Transverse colon (tissue), 4 donors: Measurements from ENCODE around the gene ANKIB1. TPM values are rescaled to one million over a fixed set of nuclear protein-coding genes. Genes with fewer than 3 reads are reported as not detected.
"Not testable (repeated sequence)": the region's sequence is repeated elsewhere in the genome, so short reads cannot be mapped to it uniquely, and the experiment has no call there.

Experiments used
- DNase-seq: peaks from one replicate; pipeline ENCODE4 v3.0.0-alpha.2; 2019
- H3K27ac ChIP-seq, 4 donors: fragments of 200-600 bp; sonication (generic); 2 replicates each; pipeline ENCODE4 v1.5.1; 2016 to 2018; ENCODE audit warnings: inconsistent platforms in 4 of 4
- H3K27me3 ChIP-seq: fragments of 200-600 bp; sonication (generic); 2 replicates; pipeline ENCODE4 v1.5.1; 2017; ENCODE audit warnings: inconsistent platforms
- H3K36me3 ChIP-seq, 4 donors: fragments of 200-600 bp; sonication (generic); 2 replicates each; pipeline ENCODE4 v1.5.1; 2017 to 2019; ENCODE audit warnings: inconsistent platforms in 4 of 4
- H3K4me1 ChIP-seq, 4 donors: fragments of 200-600 bp; sonication (generic); 2 replicates each; pipeline ENCODE4 v1.5.1; 2017 to 2020; ENCODE audit warnings: inconsistent platforms in 4 of 4
- H3K4me3 ChIP-seq, 4 donors: fragments of 200-600 bp; sonication (generic); 1 replicate in 1 of 4; 2 replicates in 3 of 4; pipeline versions ENCODE4 v1.5.1 to v1.6.1; 2017 to 2019; ENCODE audit warnings: inconsistent platforms in 4 of 4
- H3K9me3 ChIP-seq, 2 donors: fragments of 200-600 bp; sonication (generic); 2 replicates each; pipeline ENCODE4 v1.5.1; 2017 to 2019; ENCODE audit warnings: inconsistent platforms in 2 of 2
- CTCF ChIP-seq, 5 experiments: fragments of 200-600 bp in 3 of 5; fragments of 450-650 bp in 2 of 5; sonication (generic) in 3 of 5; IDR thresholded peaks; 1 replicate in 2 of 5; 2 replicates in 3 of 5; pipeline ENCODE4 v1.5.1; 2016 to 2017; ENCODE audit warnings: antibody characterized with exemption in 5 of 5, inconsistent platforms in 3 of 5, mild to moderate bottlenecking in 2 of 5, moderate library complexity in 1 of 5
- EP300 ChIP-seq: sonication (generic); formaldehyde crosslinking; IDR thresholded peaks from one replicate; pipeline ENCODE4 v1.6.1; 2017; ENCODE audit warnings: antibody characterized with exemption, low read depth
- POLR2A ChIP-seq: fragments of 450-650 bp; IDR thresholded peaks from one replicate; pipeline ENCODE4 v1.6.1; 2016; ENCODE audit warnings: antibody characterized with exemption, mild to moderate bottlenecking, moderate library complexity
- POLR2AphosphoS5 ChIP-seq, 3 donors: sonication (generic); formaldehyde crosslinking; IDR thresholded peaks; one replicate each; pipeline ENCODE4 v1.6.1; 2016; ENCODE audit warnings: antibody characterized with exemption in 3 of 3
- WGBS, 2 donors: methylation state at CpG; one replicate each; pipeline ENCODE4 v1.1.5; 2018; ENCODE audit warnings: low coverage in 1 of 2; 5-methylcytosine and 5-hydroxymethylcytosine counted together
- in situ Hi-C, 4 donors: fragments of 200-750 bp; cut with MboI; loops; one replicate each; pipeline versions ENCODE4 v1.15.0 to v1.15.1; 2017; ENCODE audit warnings: low sequenced_read_pairs in 3 of 4, low pct_ligation_motif_present in 1 of 4, low pct_unique_long_range_greater_than_20kb in 1 of 4
- intact Hi-C: fragments of 100-400 bp; cut with DNase I; formaldehyde crosslinking; loops from one replicate; pipeline ENCODE4 v1.15.1; 2023; ENCODE audit warnings: low total_unique reads
- total RNA-seq, 4 donors: library from RNA; depleted of rRNA; stranded (reverse); fragments of >200 nt; gene quantifications; one replicate each; pipeline ENCODE4 v1.1.0, GENCODE V29; 2016

The ANKIB1 gene
- total RNA-seq, 4 donors from 2014 or later = 29.9 to 45.9 (median 38.5) TPM

- TF ChIP-seq EP300 (no peak), CTCF (IDR thresholded peaks at IDR 0.05) (no peak), POLR2AphosphoS5 (IDR thresholded peaks at IDR 0.05) (no peak), POLR2A (no peak)
- Histone ChIP-seq H3K4me3 (no peak overlapping the region), H3K9me3 (no peaks in the 10 kb centered on the region), H3K36me3 (no peaks in the 10 kb centered on the region), H3K27me3 (no peaks in the 10 kb centered on the region), H3K4me1 (peaks cover 0 to 23% (median 15%) of the 10 kb centered on the region in 4 donors), H3K27ac (no peak overlapping the region)
- intact Hi-C loops = no loop called here
- DNase-seq = no peak
- in situ Hi-C loops = no loop called here
These were observed 4.8 kb downstream of the ANKIB1 start for GRCh38 chr7:92250603-92251002.

DNA sequence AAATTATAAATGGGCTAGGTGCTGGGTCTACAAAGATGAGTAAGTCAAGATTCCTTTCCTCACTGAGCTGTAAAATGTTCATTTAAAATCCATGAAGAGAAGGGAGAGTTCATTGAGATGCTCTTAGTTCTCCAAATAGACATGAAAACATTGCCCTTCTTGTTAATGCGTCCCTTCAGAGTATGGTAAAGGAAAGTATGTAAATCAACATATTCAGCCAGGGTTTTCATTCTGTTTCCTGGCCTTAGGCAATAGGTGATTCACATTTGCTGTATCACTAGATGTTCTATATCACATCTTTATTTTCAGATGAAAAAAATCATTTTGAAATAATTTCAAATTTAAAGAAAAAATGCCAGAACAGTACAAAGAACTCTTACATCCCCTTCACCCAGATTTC, 5.4 kb downstream of the ANKIB1 start:
- no peak overlapping the region for H3K4me3 ChIP-seq
- H3K27me3 ChIP-seq = no peaks in the 10 kb centered on the region
- no peaks in the 10 kb centered on the region for H3K36me3 ChIP-seq
- H3K9me3 ChIP-seq = no peaks in the 10 kb centered on the region
- no peak overlapping the region for H3K27ac ChIP-seq
- 80 to 100% methylated on average over 1 of the region's 1 CpG for WGBS, 2 donors
- H3K4me1 ChIP-seq = peaks cover 0 to 23% (median 15%) of the 10 kb centered on the region in 4 donors
- in situ Hi-C loops (no loop called here), intact Hi-C loops (no loop called here)
- TF ChIP-seq CTCF (IDR thresholded peaks at IDR 0.05) = no peak
- no peak for TF ChIP-seq EP300
- TF ChIP-seq POLR2AphosphoS5 (IDR thresholded peaks at IDR 0.05) = no peak
- no peak for TF ChIP-seq POLR2A
- no peak for DNase-seq

GRCh38 chr7:92253251-92253650, 7.5 kb downstream of the ANKIB1 start:
- Histone ChIP-seq H3K27me3 (no peaks in the 10 kb centered on the region), H3K4me3 (no peak overlapping the region), H3K27ac (no peak overlapping the region), H3K4me1 (peaks cover 0 to 6% (median under 1%) of the 10 kb centered on the region in 4 donors), H3K36me3 (no peaks in the 10 kb centered on the region), H3K9me3 (no peaks in the 10 kb centered on the region)
- intact Hi-C loops = no loop called here
- in situ Hi-C loops = no loop called here
- 78 to 100% methylated on average over 1 of the region's 1 CpG for WGBS, 2 donors
- no peak for DNase-seq
- TF ChIP-seq CTCF (IDR thresholded peaks at IDR 0.05) = no peak
- no peak for TF ChIP-seq POLR2AphosphoS5 (IDR thresholded peaks at IDR 0.05)
- no peak for TF ChIP-seq POLR2A
- no peak for TF ChIP-seq EP300

- H3K27ac ChIP-seq, H3K9me3 ChIP-seq, intact Hi-C loops, H3K36me3 ChIP-seq, H3K27me3 ChIP-seq, H3K4me1 ChIP-seq, H3K4me3 ChIP-seq, in situ Hi-C loops, DNase-seq: not testable (repeated sequence)
- WGBS, 2 donors = 64 to 92% methylated on average over 1 of the region's 1 CpG
These were observed 9.0 kb downstream of the ANKIB1 start for GRCh38 chr7:92254800-92255199.

DNA sequence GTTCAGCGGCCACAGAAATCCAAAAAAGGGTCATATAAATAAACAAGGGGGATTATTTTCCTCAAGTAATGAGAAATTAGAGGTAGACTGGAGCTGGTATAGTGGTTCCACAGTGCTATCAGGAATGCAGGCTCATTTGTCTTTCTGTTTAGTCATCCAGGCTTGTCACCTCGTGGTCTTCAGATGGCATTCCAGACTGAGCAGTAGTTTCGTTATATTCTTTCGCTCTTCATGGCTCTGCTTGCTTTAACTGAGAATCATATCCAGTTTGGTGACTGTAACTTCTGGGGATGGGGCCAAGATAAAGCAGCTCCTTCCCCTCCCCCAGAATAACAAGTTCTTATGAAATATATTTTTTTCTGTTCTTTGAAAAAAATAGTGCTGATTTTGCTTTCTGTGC, 9.5 kb downstream of the ANKIB1 start:
- Histone ChIP-seq H3K4me3 (no peak overlapping the region), H3K4me1 (peaks cover 0 to 3% (median 0%) of the 10 kb centered on the region in 4 donors), H3K27ac (no peak overlapping the region), H3K36me3 (no peaks in the 10 kb centered on the region), H3K9me3 (no peaks in the 10 kb centered on the region), H3K27me3 (no peaks in the 10 kb centered on the region)
- 87 to 100% methylated on average over 1 to 4 of the region's 4 CpGs for WGBS, 2 donors
- DNase-seq = no peak
- intact Hi-C loops (no loop called here), in situ Hi-C loops (no loop called here)
- no peak for TF ChIP-seq POLR2A
